22Rv1 (cell line): Measurements from ENCODE around the gene FGFBP2.

Experiments
- CTCF ChIP-seq: fragments of 450-650 bp; IDR thresholded peaks from 2 replicates; pipeline ENCODE4 v1.5.1; 2017; ENCODE audit warnings: mild to moderate bottlenecking
- ZFX ChIP-seq: fragments of 450-650 bp; IDR thresholded peaks from 2 replicates; pipeline ENCODE4 v1.6.1; 2017; ENCODE audit warnings: antibody characterized with exemption, borderline replicate concordance

- TF ChIP-seq CTCF (no peak), ZFX (no peak)
Observed at GRCh38 chr4:15945516-15945915, 17.5 kb downstream of the FGFBP2 start.
